Activated CD4-positive, alpha-beta T cell treated with anti-CD3 and anti-CD28 coated beads, Interleukin-2, amount 10 ng/mL, durations not matched to agents 7 days and 5 days (primary cell): ENCODE results near the gene SPRED2. TPM values are rescaled to one million over a fixed set of nuclear protein-coding genes. Genes with fewer than 3 reads are reported as not detected.

Experiments
- CTCF ChIA-PET: fragments of 350-600 bp; sonication (Branson Sonifier 250); formaldehyde crosslinking; loops from one replicate; lab custom pipeline; 2021; ENCODE audit warnings: antibody characterized with exemption; lab: Charles Lee
- POLR2A ChIA-PET: fragments of 350-600 bp; sonication (Branson Sonifier 250); formaldehyde crosslinking; loops from one replicate; lab custom pipeline; 2021; ENCODE audit warnings: antibody characterized with exemption; lab: Charles Lee
- DNase-seq: peaks from one replicate; pipeline ENCODE4 v3.0.0-alpha.2; 2020
- H3K27ac Mint-ChIP-seq: one replicate; pipeline ENCODE4 v1.8.0; 2021; ENCODE audit warnings: mild to moderate bottlenecking, moderate library complexity, mixed read lengths
- H3K27me3 Mint-ChIP-seq: one replicate; pipeline ENCODE4 v1.8.0; 2021; ENCODE audit warnings: mixed read lengths
- H3K36me3 Mint-ChIP-seq: one replicate; pipeline ENCODE4 v1.8.0; 2021; ENCODE audit warnings: low read depth, mixed read lengths
- H3K4me1 Mint-ChIP-seq: one replicate; pipeline ENCODE4 v1.8.0; 2021; ENCODE audit warnings: mixed read lengths
- H3K4me3 Mint-ChIP-seq: one replicate; pipeline ENCODE4 v1.8.0; 2021; ENCODE audit warnings: mild to moderate bottlenecking, moderate library complexity, mixed read lengths
- H3K9me3 Mint-ChIP-seq: one replicate; pipeline ENCODE4 v1.8.0; 2021; ENCODE audit warnings: mixed read lengths
- total RNA-seq, 2 experiments: library from RNA; stranded (reverse); gene quantifications; one replicate each; pipeline ENCODE4 v1.2.3, GENCODE V29; 2021

The SPRED2 gene
- total RNA-seq, 2 experiments from 2014 or later, result 6.2 to 8.1 TPM

GRCh38 chr2:65388051-65388531, 44.3 kb downstream of the SPRED2 start:
- no peak overlapping the region for H3K27ac Mint-ChIP-seq
- no peaks in the 10 kb centered on the region for H3K36me3 Mint-ChIP-seq
- H3K4me3 Mint-ChIP-seq, result no peak overlapping the region
- no peaks in the 10 kb centered on the region for H3K9me3 Mint-ChIP-seq
- POLR2A ChIA-PET, result no interaction called here
- no peaks in the 10 kb centered on the region for H3K27me3 Mint-ChIP-seq
- peaks cover 31% of the 10 kb centered on the region for H3K4me1 Mint-ChIP-seq
- no peak for DNase-seq
- CTCF ChIA-PET, result no interaction called here

- no peak overlapping the region for H3K4me3 Mint-ChIP-seq
- no peaks in the 10 kb centered on the region for H3K27me3 Mint-ChIP-seq
- peaks cover 42% of the 10 kb centered on the region for H3K4me1 Mint-ChIP-seq
- no peaks in the 10 kb centered on the region for H3K36me3 Mint-ChIP-seq
- DNase-seq, result no peak
- ChIA-PET POLR2A (no interaction called here), CTCF (interaction anchor here (0.6 to 1.1 kb wide), 3 partner anchors 13 to 725 kb away, joined by 3 to 4 read pairs (median 3); no protein-coding TSS in a partner anchor)
- H3K9me3 Mint-ChIP-seq, result no peaks in the 10 kb centered on the region
- no peak overlapping the region for H3K27ac Mint-ChIP-seq
Measured at GRCh38 chr2:65386989-65387388, 45.4 kb downstream of the SPRED2 start.

- Mint-ChIP-seq H3K4me1 (peaks cover 49% of the 10 kb centered on the region), H3K27ac (no peak overlapping the region), H3K36me3 (no peaks in the 10 kb centered on the region), H3K27me3 (no peaks in the 10 kb centered on the region), H3K4me3 (no peak overlapping the region), H3K9me3 (no peaks in the 10 kb centered on the region)
- ChIA-PET POLR2A (no interaction called here), CTCF (interaction anchor here (0.6 to 1.1 kb wide), 3 partner anchors 12 to 724 kb away, joined by 3 to 4 read pairs (median 3); no protein-coding TSS in a partner anchor)
- DNase-seq, result no peak
Measured at GRCh38 chr2:65386344-65386743, 46.1 kb downstream of the SPRED2 start.

- Mint-ChIP-seq H3K4me3 (no peak overlapping the region), H3K9me3 (no peaks in the 10 kb centered on the region), H3K27ac (no peak overlapping the region), H3K4me1 (peaks cover 33% of the 10 kb centered on the region), H3K36me3 (peaks cover 3% of the 10 kb centered on the region), H3K27me3 (no peaks in the 10 kb centered on the region)
- DNase-seq, result no peak
- CTCF ChIA-PET, result interaction anchor here (0.8 to 1.5 kb wide), 7 partner anchors 11 to 37 kb away, joined by 3 read pairs; no protein-coding TSS in a partner anchor
- POLR2A ChIA-PET, result no interaction called here
Measured at GRCh38 chr2:65383541-65384488, 48.6 kb downstream of the SPRED2 start.

- DNase-seq, result peak; percentile 63
- CTCF ChIA-PET, result interaction anchor here (0.6 to 1.5 kb wide), 10 partner anchors 10 to 62 kb away, joined by 3 read pairs; no protein-coding TSS in a partner anchor
- H3K4me1 Mint-ChIP-seq, result peaks cover 34% of the 10 kb centered on the region
- POLR2A ChIA-PET, result no interaction called here
- H3K36me3 Mint-ChIP-seq, result peaks cover 3% of the 10 kb centered on the region
- H3K9me3 Mint-ChIP-seq, result no peaks in the 10 kb centered on the region
- H3K4me3 Mint-ChIP-seq, result no peak overlapping the region
- no peaks in the 10 kb centered on the region for H3K27me3 Mint-ChIP-seq
- peak overlapping the region; percentile 42 for H3K27ac Mint-ChIP-seq
Measured at GRCh38 chr2:65382776-65383357, 49.5 kb downstream of the SPRED2 start.

- CTCF ChIA-PET, result interaction anchor here (0.6 to 1.2 kb wide), 5 partner anchors 18 to 62 kb away, joined by 3 read pairs; no protein-coding TSS in a partner anchor
Measured at GRCh38 chr2:65382323-65382722, 50.1 kb downstream of the SPRED2 start.

GRCh38 chr2:65381607-65382051, 50.8 kb downstream of the SPRED2 start:
- no peak overlapping the region for H3K27ac Mint-ChIP-seq
- POLR2A ChIA-PET, result no interaction called here
- no peak overlapping the region for H3K4me3 Mint-ChIP-seq
- H3K36me3 Mint-ChIP-seq, result peaks cover 3% of the 10 kb centered on the region
- DNase-seq, result no peak
- H3K27me3 Mint-ChIP-seq, result no peaks in the 10 kb centered on the region
- H3K9me3 Mint-ChIP-seq, result no peaks in the 10 kb centered on the region
- CTCF ChIA-PET, result no interaction called here
- H3K4me1 Mint-ChIP-seq, result peaks cover 40% of the 10 kb centered on the region

More at GRCh38 chr2:65382323-65382722, 50.1 kb downstream of the SPRED2 start:
- no peak overlapping the region for H3K4me3 Mint-ChIP-seq
- H3K9me3 Mint-ChIP-seq, result no peaks in the 10 kb centered on the region
- POLR2A ChIA-PET, result no interaction called here
- peaks cover 3% of the 10 kb centered on the region for H3K36me3 Mint-ChIP-seq
- no peak overlapping the region for H3K27ac Mint-ChIP-seq
- H3K4me1 Mint-ChIP-seq, result peaks cover 38% of the 10 kb centered on the region
- H3K27me3 Mint-ChIP-seq, result no peaks in the 10 kb centered on the region
- DNase-seq, result no peak

GRCh38 chr2:65380255-65380654, 52.1 kb downstream of the SPRED2 start:
- Mint-ChIP-seq H3K27ac (no peak overlapping the region), H3K4me3 (no peak overlapping the region), H3K4me1 (peaks cover 40% of the 10 kb centered on the region), H3K9me3 (no peaks in the 10 kb centered on the region), H3K36me3 (peaks cover 3% of the 10 kb centered on the region), H3K27me3 (no peaks in the 10 kb centered on the region)
- no peak for DNase-seq
- POLR2A ChIA-PET, result no interaction called here
- CTCF ChIA-PET, result interaction anchor here (1.6 kb wide), 1 partner anchor 60 kb away, joined by 3 read pairs; no protein-coding TSS in a partner anchor

GRCh38 chr2:65379721-65380171, 52.7 kb downstream of the SPRED2 start:
- CTCF ChIA-PET, result interaction anchor here (1.6 kb wide), 1 partner anchor 59 kb away, joined by 3 read pairs; no protein-coding TSS in a partner anchor
- Mint-ChIP-seq H3K27ac (no peak overlapping the region), H3K4me1 (peaks cover 40% of the 10 kb centered on the region)

GRCh38 chr2:65379223-65379622, 53.2 kb downstream of the SPRED2 start:
- CTCF ChIA-PET, result interaction anchor here (1.6 kb wide), 1 partner anchor 59 kb away, joined by 3 read pairs; no protein-coding TSS in a partner anchor
- no peaks in the 10 kb centered on the region for H3K9me3 Mint-ChIP-seq

More at GRCh38 chr2:65379721-65380171, 52.7 kb downstream of the SPRED2 start:
- POLR2A ChIA-PET, result no interaction called here
- Mint-ChIP-seq H3K9me3 (no peaks in the 10 kb centered on the region), H3K27me3 (no peaks in the 10 kb centered on the region), H3K36me3 (peaks cover 3% of the 10 kb centered on the region), H3K4me3 (no peak overlapping the region)
- DNase-seq, result no peak

GRCh38 chr2:65378290-65378689, 54.1 kb downstream of the SPRED2 start:
- CTCF ChIA-PET, result interaction anchor here (0.6 to 1.6 kb wide), 2 partner anchors 32 to 58 kb away, joined by 3 to 4 read pairs; no protein-coding TSS in a partner anchor

More at GRCh38 chr2:65379223-65379622, 53.2 kb downstream of the SPRED2 start:
- no peak for DNase-seq
- Mint-ChIP-seq H3K4me3 (no peak overlapping the region), H3K27ac (no peak overlapping the region), H3K27me3 (no peaks in the 10 kb centered on the region), H3K36me3 (peaks cover 3% of the 10 kb centered on the region), H3K4me1 (peaks cover 43% of the 10 kb centered on the region)
- POLR2A ChIA-PET, result no interaction called here

GRCh38 chr2:65377556-65378192, 54.7 kb downstream of the SPRED2 start:
- peaks cover 38% of the 10 kb centered on the region for H3K4me1 Mint-ChIP-seq
- POLR2A ChIA-PET, result no interaction called here
- H3K9me3 Mint-ChIP-seq, result no peaks in the 10 kb centered on the region
- H3K4me3 Mint-ChIP-seq, result no peak overlapping the region
- no peak overlapping the region for H3K27ac Mint-ChIP-seq
- no peaks in the 10 kb centered on the region for H3K27me3 Mint-ChIP-seq
- peaks cover 3% of the 10 kb centered on the region for H3K36me3 Mint-ChIP-seq
- DNase-seq, result no peak
- CTCF ChIA-PET, result no interaction called here

More at GRCh38 chr2:65378290-65378689, 54.1 kb downstream of the SPRED2 start:
- POLR2A ChIA-PET, result no interaction called here
- H3K36me3 Mint-ChIP-seq, result peaks cover 3% of the 10 kb centered on the region
- no peaks in the 10 kb centered on the region for H3K9me3 Mint-ChIP-seq
- H3K4me1 Mint-ChIP-seq, result peaks cover 44% of the 10 kb centered on the region
- H3K27ac Mint-ChIP-seq, result no peak overlapping the region
- H3K4me3 Mint-ChIP-seq, result no peak overlapping the region
- no peaks in the 10 kb centered on the region for H3K27me3 Mint-ChIP-seq
- no peak for DNase-seq
